GM18505 (cell line): ENCODE results near the gene ENO3.
"Not testable (repeated sequence)": the region's sequence is repeated elsewhere in the genome, so short reads cannot be mapped to it uniquely, and the experiment has no call there.

Experiments
- ATAC-seq: cut with Tn5 transposase; IDR thresholded peaks from one replicate; pipeline ENCODE4 v1.9.1; 2021; ENCODE audit not compliant: unreplicated experiment
- POLR2A ChIP-seq: IDR thresholded peaks from 4 replicates; pipeline ENCODE4 v1.6.1; 2011; ENCODE audit warnings: borderline replicate concordance; ENCODE audit not compliant: insufficient read depth, insufficient read length; ENCODE audit errors: extremely low read depth

The ENO3 gene

DNA sequence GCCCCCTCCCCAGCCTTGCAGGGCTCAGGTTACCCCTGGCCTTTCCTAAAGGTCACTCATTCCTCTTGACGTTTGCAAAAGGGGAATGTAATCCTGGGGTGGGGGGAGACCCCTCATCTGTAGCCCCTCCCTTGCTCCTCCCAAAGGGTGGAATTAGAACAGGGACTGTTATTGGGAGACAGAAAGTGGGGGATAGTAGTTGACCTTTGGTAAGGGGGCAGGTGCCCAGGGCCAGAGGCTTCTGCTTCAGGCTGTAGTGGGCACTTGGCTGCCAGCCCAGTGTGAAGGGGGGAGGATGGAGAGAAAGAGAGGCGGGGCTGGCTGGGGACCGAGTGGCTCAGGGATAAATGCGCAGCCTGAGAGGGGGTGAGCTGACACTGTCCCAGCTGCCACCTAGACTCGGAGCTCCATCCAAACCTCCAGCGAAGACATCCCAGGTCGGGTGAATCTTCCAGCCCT lies at the start of gene ENO3:
Gene ENO3 (plus strand): TSS at position 374 of the 459 bp plus-strand sequence. CDS start 711 bp downstream, outside the sequence.
- ATAC-seq: no peak
- TF ChIP-seq POLR2A: no peak

DNA sequence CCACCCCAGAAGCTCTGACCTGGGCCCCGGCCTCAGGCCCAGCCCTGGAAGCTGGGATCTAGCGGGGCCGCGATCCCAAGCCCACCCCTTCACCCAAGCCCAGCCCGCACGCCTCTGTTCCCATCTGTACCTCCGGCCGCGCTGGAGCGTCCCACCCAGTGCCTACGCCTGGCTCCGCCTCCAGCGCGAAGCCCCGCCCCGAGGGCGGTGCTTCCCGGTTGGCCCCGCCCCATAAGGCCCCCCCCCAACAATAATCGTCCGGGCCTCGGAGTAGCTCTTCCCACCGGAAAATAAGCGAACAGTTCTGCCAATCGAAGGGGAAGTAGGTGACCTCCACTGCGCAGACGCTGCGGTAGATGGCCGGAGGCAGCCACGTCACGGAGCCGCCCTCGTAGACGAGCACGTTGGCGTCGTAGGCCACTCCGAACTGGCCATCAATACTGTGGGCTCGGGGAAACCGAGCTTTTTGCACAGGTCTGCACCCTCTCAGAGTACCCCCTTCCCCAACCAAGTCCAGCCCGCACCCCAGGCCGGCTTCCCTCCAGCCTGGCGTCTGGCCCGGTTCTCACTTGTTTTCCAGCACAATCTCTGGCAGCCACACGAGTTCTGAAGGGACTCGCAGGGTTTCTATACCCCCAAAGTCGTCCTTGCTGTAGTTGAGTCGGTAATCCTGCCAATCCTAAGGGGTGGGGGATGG lies 49.1 kb upstream of the ENO3 start:
- TF ChIP-seq POLR2A: no peak
- no peak for ATAC-seq

DNA sequence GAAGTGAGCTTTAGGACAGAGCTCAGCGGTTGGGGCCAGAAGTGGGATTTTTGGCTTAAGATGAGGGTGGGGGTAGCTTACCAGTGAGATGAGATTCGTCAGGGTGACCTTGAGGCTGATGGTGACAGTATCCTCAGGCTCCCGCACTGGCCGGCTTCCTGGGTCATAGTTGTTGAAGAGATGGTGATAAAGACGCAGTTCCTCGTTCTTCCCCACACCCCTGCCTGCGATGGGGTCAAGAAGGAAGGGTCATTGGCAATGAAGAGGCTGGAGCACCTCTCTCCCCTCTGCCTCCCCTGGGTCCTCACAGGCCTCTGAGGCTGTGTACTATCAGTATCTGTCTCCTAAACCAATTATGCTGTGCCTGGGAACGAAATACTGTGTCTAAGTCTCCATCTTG lies 48.4 kb upstream of the ENO3 start:
- no peak for ATAC-seq

GRCh38 chr17:4903051-4903818 lies 47.7 kb upstream of the ENO3 start, which contains the start of gene CHRNE:
Gene CHRNE, minus strand, starts transcription at chr17:4903098. Its CDS starts 35 bp downstream, at chr17:4903063.
- TF ChIP-seq POLR2A: no peak
- ATAC-seq: no peak

More for the DNA sequence above, 48.4 kb upstream of the ENO3 start:
- TF ChIP-seq POLR2A: no peak

- not testable (repeated sequence) for ATAC-seq
Observed at GRCh38 chr17:4906642-4907041, 44.3 kb upstream of the ENO3 start.

DNA sequence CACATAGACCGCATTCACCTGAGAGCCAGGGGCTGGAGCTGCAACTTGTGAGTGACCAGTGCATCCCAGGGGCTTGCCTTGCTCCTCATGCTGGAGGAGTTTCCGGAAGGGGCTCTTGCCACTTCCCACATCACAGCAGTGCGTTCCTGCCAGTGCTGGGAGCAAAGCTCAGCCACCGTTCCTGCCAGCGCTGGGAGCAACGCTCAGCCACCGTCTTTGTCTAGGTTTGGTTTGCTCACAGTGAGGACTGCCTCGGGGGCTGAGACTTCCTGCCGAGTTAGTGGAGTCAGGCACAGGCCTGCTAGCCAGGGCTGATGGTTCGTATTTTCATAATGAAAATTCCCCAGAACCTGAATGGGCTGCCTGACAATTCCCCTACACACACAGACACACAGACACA lies 42.6 kb upstream of the ENO3 start:
- no peak for ATAC-seq
- TF ChIP-seq POLR2A: no peak

DNA sequence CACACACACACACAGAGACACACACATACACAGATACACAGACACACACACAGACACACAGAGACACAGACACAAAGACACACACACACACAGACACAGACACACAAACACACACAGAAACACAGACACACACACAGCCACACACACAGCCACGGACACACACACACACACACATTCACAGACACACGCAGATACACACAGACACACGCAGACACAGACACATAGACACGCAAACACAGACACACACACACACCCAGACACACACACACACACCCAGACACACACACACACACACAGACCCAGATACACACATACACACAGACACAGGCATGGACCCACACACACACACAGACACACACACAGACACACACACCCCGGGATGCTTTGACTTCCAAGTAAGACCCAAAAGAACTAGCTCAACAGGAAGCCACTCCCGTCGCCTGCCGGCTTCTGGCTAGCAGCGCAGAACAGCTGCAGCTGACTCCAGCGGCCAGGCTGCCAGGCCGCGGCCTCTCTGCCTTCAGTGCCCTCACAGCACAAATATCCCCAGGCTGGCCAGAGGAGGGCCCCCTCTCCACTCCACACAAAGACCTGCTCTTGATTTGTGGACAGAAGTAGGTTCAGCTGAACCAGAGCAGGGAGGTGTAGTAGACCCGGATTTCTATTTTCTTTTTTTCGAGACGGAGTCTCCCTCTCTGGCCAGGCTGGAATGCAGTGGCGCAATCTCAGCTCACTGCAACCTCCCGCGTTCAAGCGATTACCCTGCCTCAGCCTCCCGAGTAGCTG lies 42.0 kb upstream of the ENO3 start:
- ATAC-seq: no peak
- no peak for TF ChIP-seq POLR2A

- TF ChIP-seq POLR2A: no peak
- ATAC-seq: no peak
Observed at GRCh38 chr17:4913994-4914393, 36.9 kb upstream of the ENO3 start.

DNA sequence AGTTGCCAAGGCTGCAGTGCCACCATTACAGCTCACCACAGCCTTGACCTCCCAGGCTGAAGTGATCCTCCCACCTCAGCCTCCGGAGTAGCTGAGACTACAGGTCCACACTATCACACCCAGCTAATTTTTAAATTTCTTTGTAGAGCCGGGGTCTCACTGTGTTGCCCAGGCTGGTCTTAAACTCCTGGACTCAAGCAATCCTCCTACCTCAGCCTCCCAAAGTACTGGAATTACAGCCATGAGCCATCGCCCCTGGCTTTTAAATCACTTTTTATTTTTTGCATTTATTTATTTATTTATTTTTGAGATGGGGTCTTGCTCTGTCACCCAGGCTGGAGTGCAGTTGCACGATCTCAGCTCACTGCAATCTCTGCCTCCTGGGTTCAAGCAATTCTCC lies 36.4 kb upstream of the ENO3 start:
- not testable (repeated sequence) for ATAC-seq

DNA sequence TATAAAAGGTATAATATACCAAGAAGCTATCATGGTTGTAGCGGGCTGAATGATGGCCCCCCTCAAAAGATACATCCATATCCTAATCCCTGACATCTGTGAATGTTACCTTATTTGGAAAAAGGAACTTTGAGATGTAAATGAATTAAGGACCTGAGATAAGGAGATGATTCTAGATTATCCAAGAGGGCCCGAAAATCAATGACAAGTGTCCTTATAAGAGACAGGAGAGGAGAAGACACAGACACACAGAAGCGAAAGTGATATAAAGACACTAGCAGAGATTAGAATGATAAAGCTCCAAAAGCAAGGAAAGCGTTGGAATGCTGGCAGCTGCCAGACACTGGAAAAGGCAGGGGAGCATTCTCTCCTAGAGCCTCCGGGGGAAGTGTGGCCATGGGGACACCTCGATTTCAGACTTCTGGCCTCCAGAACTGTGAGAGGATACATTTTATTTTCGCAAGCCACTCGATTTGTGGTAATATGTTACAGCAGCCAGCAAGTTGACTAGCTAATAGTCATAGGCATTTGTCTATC lies 31.3 kb upstream of the ENO3 start:
- no peak for ATAC-seq
- no peak for TF ChIP-seq POLR2A

DNA sequence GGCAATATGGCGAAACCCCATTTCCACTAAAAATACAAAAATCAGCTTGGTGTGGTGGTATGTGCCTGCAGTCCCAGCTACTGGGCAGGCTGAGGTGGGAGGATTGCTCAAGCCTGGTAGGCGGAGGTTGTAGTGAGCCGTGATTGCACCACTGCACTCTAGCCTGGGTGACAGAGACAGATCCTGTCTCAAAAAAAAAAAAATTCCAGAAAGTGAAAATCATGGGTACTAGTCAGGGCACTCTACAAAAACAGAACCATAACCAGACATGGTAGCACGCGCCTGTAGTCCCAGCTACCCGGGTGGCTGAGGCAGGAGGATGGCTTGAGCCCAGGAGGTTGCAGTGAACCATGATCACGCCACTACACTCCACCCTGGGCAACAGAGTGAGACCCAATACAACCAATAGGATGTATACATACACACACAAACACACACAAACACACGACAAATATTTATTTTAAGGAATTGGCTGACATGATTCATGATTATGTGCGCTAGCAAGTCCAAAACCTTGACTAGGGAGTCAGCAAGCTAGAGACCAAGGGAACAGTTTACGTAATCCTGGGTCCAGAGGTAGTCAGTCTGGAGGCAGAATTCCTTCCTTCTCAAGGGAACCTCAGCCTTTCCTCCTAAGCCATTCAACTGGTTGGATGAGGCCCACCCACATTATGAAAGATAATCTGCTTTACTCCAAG lies 30.4 kb upstream of the ENO3 start:
- no peak for ATAC-seq
- TF ChIP-seq POLR2A: no peak

- no peak for TF ChIP-seq POLR2A
Observed at GRCh38 chr17:4921320-4921719, 29.6 kb upstream of the ENO3 start.

DNA sequence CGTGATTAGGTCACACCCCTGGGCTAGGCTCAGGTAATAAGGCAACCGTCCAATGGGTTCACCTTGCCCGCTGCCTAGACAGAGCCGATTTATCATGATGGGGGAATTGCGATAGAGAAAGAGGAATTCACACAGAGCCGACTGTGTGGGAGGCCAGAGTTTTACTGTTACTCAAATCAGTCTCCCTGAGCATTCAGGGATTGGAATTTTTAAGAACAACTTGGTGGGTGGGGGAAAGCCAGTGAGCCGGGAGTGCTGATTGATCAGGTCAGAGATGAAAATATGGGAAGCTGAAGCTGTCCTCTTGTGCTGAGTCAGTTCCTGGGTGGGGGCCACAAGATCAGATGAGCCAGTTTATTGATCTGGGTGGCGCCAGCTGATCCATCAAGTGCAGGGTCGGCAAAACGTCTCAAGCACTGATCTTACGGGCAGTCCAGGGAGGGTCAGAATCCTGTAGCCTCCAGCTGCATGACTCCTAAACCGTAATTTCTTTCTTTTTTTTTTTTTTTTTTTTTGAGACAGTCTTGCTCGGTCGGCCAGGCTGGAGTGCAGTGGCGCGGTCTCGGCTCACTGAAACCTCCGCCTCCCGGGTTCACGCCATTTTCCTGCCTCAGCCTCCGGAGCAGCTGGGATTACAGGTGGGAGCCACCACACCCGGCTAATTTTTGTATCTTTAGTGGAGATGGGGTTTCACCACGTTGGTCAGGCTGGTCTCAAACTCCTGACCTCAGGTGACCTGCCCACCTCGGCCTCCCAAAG lies 24.2 kb upstream of the ENO3 start:
- ATAC-seq: not testable (repeated sequence)

More at GRCh38 chr17:4921320-4921719, 29.6 kb upstream of the ENO3 start:
- no peak for ATAC-seq
